MV-4-11 (cell line): Measurements from ENCODE around the gene ZSWIM1.

Experiments used
- DNase-seq: peaks from one replicate; lab custom pipeline; 2025; lab: John Stamatoyannopoulos, UW

The ZSWIM1 gene

DNA sequence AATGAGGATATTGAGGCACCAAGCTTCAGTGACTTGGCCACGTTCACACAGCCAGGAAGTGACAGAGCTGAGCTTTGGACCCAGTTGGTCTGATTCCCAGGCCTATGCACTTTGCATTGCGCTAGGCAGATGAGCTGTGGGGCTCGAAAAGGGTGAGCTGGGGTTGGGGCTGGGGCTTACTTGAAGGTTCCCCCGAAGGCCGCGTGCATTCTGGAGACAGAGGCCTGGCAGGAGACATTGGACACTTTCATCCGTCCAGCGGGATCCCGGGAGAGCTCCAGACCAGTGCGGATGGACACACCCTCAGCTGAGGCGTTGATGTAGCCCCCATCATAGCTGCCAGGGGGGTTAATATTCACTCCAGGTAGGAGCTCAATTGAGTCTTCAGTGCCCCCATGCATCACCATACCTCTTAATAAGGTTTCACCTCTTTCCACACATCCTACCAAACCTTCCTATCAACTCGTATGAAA lies 28.3 kb downstream of the ZSWIM1 start:
- DNase-seq: no peak

DNA sequence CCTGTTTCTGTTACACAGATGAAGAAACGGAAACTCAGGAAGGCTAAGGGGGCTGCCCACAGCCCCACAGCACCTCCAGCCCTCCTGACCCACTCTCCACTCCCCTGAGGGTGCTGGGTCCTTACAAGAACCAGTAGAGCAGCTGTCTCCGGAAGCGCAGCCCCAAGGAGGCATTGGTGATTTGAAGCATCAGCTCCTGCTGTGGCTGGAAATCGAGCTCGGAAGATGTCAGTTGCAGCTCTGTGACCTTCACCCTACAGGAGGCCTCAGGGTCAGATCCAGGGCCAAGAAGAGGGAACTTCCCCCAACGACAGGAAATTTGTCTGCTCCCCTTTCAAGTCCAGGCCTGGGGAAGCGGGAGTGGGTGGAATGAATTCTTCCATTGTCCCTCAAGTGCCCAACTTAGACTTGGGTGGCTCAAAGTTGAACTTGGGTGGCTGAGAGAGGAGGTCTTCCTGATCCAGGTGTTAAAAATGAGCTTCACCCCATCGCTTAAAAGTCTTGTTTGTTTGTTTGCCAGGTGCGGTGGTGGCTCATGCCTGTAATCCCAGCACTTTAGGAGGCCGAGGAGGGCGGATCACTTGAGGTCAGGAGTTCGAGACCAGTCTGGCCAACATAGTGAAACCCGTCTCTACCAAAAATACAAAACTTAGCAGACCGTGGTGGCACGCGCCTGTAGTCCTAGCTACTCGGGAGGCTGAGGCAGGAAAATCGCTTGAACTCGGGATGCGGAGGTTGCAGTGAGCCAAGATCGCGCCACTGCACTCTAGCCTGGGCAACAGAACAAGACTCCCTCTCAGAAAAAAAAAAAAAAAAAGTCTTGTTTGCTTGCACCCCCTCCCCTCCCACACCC lies 29.0 kb downstream of the ZSWIM1 start:
- no peak for DNase-seq

DNA sequence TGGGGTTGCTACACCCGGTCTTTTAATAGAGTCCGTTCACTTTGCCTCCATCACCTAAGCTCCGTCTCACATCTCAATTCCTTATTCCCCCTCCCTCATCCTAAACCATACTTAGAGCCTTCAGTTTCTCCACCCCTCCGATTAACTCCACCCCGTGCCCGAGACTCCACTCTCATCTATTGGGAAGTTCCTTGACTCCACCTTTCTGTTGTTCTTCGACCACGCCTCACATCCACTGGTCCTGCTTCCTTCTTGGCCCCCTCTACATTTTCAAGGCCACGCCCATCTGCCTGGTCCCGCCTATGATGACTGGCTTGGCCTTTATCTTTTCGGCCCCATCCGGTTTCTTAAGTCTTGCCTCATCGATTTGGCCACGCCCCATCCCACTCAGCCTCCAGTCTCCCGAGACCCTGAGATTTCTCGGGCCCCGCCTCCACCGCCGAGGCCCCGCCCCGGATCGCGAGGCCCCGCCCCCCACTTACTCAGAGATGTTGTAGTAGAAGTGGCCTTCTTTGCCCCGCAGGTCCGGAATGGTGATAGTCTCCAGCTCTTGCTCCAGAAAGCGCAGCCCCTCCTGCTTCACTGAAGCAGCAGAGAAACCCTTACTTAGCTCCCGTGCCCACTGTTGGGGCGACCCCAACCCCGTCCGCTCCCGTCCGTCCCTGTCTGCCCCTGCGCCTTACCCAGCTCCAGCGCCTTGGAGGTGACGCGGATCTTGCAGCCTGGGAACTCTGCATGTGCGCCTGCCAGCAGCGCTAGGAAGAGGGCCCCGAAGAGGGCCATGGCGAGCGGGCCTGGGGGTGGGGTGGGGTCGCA lies 29.9 kb downstream of the ZSWIM1 start:
- DNase-seq: peak; percentile 100

DNA sequence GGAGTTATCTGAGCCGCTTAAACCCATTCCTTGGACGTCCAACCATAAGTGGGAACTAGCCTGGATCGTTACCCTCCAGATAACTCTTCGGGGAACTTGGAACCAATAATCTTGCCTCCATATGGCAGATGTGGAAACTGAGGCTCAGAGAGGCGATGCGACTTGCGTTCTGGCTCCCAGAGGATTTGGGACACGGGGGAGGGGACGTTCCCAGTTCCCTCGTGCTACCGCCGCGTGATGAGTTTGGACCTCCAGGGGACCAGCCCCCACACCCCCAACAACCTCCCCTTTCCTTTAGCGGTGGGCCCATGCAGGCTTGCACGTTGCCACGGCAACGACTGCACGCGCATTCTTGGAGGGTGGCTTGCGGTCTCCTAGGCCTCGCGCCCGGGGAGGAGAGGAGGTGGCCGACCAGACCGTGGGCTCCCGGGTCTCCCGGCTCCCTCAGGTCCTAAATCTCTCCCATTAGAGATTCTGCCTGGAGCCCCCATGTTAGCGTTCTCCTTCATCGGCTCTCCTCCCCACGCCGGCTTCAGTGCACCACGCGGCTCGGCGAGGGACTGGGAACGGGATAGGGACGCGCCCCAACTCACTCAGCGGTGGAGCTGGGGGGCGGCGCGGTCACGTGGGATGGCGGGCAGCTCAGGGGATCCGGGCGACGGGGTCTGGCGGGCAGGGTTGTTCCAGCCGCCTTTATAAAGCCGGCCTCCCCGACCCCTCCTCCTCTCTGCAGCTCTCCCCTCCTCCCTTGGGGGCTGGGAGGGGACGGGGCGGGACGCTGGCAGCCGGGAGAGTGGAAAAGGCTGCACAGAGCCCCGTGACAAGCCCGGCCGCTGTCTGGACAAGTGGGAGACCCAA lies 30.7 kb downstream of the ZSWIM1 start, which contains the start of gene PLTP:
PLTP (minus strand) TSS at position 670 of the 858 bp plus-strand sequence. CDS start 703 bp downstream, outside the sequence.
- no peak for DNase-seq

DNA sequence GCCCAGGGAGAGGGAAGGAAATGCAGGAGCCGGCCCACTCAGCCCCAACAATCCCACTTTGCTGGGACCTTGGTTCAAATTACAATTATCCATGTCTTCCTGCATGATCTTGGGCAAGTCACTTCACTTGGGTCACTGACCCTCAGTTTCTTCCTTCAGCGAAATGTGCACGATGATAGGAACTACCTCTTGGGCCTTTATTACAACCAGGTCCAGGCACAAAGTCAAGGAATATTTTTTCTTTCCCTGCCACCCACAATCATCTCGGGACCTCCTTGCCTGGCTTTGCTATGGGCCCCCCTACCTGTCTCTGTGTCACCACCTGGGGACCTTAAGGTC lies 31.3 kb downstream of the ZSWIM1 start:
- no peak for DNase-seq

DNA sequence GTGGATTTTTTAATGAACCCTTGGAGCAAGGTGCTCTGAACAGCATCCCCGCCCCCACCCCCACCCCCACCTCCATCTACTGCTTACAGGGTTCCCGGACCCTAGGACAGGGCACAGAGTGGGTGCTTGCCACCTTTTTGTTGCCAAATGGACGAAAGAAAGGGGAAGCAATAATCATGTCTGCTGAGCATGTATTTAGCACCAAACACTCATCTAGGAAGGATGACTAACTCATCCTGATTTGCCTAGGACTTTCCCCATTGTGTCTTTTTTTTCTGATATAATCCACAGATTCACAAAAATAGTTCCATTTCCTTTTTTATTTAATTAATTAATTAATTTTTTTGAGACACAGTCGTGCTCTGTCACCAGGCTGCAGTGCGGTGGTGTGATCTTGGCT lies 32.1 kb downstream of the ZSWIM1 start:
- DNase-seq: peak; percentile 58

DNA sequence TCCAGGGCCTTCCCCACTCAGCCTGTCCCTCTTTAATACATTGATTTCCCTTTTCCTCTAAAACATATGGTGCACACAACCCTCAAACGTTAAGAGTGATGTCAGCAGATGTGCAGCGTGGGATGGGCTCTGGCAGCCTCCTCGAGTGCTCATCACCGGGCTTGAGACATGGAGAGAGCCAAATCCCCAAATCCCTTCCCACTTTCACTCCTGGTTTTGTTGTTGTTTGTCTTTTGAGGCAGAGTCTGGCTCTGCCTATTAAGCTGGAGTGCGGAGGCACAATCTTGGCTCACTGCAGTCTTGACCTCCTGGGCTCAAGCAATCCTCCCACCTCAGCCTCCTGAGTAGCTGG lies 36.7 kb downstream of the ZSWIM1 start:
- DNase-seq: no peak

DNA sequence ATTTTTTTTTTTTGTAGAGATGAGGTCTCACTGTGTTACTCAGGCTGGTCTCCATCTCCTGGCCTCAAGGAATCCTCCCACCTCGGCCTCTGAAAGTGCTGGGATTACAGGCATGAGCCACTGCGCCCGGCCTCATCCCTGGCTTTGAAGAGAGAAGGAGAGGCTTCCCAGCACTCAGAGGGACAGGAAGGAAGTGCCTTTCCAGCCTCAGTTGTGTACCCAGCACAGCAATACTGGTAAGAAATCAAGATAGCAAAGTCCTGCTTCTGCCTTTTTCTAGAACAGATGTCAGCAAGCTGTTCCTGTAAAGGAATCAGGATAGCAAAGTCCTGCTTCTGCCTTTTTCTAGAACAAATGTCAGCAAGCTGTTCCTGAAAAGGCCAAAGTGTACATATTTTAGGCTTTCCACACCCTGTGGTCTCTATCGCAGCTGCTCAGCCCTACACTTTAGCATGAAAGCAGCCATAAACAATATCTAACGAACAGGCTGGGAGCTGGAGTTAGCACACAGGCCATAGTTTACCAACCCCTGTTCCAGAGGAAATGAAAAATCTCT lies 37.2 kb downstream of the ZSWIM1 start:
- DNase-seq: peak; percentile 81

DNA sequence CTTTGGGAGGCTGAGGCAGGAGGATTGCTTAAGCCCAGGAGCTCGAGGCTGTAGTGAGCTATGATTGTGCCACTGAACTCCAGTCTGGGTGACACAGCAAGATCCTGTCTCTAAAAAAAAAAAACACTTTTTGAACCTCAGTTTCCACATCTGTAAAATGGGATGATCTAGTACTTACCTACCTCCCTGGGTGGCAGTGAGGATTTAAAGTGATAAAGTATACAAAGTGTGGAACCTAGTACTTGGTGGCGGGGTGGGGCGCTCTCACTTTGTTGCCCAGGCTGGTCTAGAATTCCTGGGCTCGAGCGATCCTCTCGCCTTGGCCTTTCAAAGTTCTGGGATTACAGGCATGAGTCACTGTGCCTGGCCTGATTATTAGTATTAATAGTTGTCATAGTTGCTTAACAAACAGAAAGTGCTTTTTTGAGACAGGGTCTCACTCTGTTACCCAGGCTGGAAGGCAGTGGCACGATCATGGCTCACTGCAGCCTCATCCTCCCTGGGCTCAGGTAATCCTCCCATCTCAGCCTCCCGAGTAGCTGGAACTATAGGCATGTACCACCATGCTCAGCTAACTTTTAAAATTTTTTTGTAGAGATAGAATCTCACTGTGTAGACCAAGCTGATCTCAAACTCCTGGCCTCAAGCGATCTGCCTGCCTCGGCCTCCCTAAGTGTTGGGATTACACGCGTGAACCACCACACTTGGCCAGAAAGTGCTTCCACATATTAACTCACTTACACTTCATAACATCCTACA lies 37.9 kb downstream of the ZSWIM1 start:
- DNase-seq: no peak

DNA sequence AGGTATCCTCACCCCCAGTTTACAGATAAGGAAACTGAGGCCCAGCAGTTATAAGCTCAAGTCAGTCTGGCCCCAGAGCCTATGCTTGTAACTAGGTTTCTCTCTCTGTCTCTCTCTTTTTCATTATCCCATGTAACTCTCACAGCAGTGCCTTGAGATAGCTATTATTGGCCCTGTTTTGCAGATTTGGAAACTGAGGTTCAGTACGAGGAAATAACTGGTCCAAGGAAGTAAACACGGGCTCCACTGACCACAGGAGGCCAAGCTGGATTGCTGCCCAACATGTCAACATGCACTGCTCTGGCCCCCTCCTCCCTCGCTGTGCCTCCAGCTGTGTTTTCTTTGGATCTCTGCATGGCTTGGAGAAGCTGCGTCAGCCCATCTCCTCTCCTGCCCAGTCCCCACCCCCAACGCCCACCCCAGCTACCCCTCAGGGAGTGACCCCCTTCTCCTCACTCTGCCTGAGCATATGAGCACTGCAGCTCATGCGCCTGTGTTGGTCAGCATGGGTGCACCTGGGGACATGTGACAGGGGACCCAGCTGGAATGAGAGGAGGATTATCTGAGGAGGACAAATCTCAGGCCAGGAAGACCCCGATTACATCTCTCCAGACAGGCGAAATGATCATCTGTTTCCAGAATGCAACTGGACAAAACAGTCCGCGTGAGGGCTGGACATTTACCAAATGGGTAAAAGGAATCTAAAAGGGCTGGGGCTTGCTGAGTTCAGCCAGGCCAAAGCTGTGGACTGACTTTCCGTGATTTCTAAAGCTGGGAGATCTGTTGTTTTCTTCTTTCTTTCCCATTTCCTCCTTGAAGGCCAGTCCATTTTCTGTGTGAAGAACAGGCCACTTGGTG lies 38.7 kb downstream of the ZSWIM1 start:
- no peak for DNase-seq

DNA sequence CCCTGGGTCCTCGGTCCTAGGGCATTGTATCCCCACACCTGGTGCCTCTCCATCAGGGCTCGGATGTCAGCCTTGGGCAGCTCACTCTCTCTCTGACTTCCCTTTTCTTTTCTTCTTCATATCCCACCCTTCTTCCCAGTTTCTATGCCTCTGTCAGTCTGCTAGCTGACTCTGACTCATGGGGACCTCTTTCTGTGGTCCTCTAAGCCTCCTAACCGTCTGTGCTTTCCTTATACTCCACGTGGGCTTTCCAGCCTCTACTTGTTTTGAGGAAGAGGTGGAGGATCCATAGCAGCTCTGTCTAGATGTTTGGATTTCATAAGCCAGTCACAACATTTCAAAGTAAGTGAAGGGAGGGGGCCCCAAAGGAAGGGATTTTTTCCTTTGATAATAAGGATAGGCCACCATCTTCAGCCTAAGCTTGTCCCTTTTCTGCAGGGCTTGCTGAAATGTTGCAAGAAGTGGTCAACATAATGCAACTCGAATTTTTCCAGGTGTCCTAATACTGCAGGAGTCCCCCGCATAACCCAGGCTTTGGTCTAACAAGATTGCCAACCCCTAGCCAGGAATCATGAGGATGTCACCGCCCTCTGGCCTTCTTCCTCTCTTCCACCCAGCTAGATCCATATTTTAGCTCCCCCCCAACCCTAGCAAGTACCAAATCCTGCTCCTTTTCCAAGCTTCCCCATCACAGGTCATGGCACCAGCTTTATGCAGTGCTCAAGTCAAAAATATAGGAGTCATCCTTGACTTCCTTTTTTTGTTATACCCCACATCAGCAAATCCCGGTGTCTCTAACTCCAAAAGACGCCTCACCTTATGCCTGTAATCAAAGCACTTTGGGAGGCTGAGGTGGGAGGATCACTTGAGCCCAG lies 39.7 kb downstream of the ZSWIM1 start:
- peak; percentile 82 for DNase-seq

DNA sequence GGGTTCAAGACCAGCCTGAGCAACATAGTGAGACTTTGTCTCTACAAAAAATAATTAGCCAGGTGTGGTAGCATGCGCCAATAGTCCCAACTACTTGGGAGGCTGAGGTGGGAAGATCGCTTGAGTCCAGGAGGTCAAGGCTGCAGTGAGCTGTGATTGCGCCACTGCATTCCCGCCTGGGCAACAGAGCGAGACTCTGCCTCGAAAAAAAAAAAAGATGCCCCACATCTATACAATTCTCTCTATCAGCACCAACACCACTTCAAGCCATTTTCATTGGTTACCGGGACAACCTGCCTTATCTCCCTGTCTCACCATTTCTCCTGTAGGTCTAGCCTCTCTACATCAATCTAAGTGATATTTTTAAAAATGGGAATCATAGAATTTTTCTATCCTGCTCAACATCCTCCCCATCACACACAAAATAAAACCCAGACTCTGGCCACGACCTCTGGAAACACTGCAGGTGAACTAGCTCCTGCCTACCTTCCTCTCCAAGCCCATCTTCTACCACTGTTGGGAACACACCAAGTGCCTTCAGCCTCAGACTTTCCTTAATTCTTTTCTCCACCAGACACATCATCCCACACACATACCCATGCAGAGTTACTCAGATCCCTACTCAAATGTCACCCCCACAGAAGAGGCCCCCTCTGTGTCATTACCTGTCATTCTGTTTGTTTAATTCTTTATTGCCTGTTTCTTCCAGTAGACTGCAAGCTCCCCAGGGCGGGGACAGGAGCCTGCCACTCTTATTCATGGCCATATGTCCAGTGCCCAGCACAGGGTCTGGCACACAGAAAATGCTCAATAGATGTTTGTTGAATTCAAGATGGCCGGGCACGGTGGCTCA lies 40.5 kb downstream of the ZSWIM1 start:
- DNase-seq: no peak

DNA sequence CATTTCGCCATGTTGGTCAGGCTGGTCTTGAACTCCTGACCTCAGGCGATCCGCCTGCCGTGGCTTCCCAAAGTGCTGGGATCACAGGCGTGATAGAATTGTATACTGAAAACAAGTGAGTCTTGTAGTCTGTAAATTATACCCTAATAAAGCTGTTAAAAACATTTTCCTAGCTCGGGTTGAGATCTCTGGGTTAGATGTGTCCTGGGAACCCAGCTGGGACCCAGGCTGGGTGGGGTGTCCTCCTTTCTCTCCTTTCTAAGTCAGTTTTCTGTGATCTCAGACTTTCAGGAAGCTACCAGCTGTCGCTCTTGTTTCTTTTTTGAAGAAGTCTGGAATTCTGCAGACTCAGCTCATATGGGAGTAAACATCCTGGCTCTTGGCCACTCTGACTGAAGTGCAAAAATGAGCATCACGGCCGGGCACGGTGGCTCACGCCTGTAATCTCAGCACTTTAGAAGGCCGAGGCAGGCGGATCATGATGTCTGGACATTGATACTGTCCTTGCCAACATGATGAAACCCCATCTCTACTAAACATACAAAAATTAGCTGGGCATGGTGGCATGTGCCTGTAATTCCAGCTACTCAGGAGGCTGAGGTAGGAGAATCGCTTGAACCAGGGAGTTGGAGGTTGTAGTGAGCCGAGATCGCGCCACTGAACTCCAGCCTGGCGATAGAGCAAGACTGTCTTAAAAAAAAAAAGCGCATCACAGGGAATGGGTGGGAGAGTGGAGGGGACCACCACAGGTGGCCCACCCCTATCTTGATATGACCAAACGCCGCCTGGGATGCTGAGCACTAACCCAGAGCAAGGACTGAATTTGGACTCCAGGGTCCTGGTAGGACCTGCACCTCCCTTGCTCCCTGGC lies 43.6 kb downstream of the ZSWIM1 start:
- DNase-seq: no peak

DNA sequence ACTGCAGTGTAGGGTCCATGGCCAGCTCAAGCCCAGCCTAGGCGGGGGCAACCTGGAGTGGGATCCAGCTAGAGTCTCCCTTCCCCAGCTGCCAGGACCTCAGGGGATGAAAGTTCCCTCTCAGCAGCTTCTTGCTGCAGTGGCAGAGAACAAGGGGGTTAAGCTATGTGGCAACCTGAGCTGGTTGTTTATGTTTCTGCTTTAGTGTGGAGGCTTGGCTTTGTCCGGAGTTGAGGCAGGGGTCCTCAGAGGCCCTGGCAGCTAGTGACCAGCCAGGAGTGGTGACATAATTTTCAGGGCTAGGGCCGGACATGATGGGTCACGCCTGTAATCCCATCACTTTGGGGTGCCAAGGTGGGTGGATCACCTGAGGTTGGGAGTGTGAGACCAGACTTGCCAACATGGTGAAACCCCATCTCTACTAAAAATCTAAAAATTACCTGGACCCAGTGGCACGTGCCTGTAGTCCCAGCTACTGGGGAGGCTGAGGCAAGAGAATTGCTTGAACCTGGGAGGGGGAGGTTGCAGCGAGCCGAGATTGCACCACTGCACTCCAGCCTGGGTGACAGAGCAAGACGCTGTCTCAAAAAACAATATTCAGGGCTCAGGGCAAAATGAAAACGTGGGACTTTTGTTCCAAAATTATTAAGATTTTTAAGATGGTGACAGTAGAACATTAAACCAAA lies 44.9 kb downstream of the ZSWIM1 start:
- no peak for DNase-seq

DNA sequence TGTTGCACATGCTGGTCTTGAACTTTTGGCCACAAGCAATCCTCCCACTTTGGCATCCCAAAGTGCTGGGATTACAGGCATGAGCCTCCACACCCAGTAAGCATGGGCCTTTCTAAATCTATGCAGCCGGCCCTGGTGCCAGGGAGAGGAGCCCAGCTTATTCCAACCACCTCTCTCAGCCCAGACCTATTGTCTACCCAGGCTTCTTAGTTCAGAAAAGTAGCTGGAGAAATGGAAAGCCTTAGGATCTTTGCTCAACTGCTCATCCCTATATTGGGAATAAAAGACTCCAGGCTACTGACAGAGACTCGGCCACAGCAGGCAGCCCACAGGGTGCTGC lies 45.7 kb downstream of the ZSWIM1 start:
- no peak for DNase-seq

DNA sequence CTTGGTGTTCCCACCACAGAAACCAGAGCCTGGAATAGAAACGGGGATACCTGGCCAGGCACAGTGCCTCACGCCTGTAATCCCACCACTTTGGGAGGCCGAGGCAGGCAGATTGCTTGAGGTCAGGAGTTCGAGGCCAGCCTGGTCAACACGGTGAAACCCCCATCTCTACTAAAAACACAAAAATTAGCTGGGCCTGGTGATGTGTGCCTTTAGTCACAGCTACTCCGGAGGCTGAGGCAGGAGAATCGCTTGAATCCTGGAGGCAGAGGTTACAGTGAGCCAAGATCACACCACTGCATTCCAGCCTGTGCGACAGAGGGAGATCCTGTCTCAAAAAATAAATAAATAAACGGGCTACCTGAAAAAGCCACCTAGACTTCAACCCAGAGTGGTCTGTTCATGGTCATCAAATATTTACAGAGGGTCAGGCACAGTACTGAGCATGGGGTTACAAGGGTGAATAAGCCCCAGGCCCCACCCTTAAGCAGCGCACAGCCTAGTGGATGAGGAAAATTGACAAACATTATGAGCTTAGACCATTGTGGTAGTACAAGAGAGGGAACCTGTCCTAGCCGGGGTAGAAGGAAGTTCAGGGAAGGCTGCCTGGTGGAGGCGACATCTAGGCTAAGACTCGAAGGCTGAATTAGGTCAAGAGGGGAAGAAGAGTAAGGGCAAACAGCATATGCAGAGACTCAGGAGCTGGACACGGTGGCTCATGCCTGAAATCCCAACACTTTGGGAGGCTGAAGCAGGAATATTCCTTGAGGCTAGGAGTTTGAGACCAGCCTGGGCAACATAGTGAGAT lies 46.2 kb downstream of the ZSWIM1 start:
- DNase-seq: no peak
